GM12878 (cell line): Measurements from ENCODE around the gene ASIC1. TPM values are rescaled to one million over a fixed set of nuclear protein-coding genes. Genes with fewer than 3 reads are reported as not detected.

Source experiments
- ATAC-seq: fragments of 200-7000 bp; cut with Tn5 transposase; 3 replicates; pipeline ENCODE4 v1.9.1; 2020; ENCODE audit warnings: mild to moderate bottlenecking, moderate library complexity
- BruUV-seq: library from RNA; stranded (reverse); fragments of 400-500 nt; replicated peaks from 2 replicates; lab custom pipeline; 2021; lab: Mats Ljungman, UMichigan
- CTCF ChIA-PET: fragments of 300-600 bp; sonication (Branson Sonifier 250); formaldehyde crosslinking; extraction: SDS; loops from one replicate; lab custom pipeline; 2021; ENCODE audit warnings: inconsistent platforms; lab: Yijun Ruan, JAX
- POLR2A ChIA-PET: fragments of 350-600 bp; formaldehyde crosslinking; extraction: SDS; loops from one replicate; lab custom pipeline; 2021; ENCODE audit warnings: inconsistent platforms; lab: Charles Lee
- RAD21 ChIA-PET: fragments of 300-600 bp; sonication (Branson Sonifier 250); formaldehyde crosslinking; loops from one replicate; lab custom pipeline; 2023; ENCODE audit warnings: antibody characterized with exemption; ENCODE audit not compliant: unreplicated experiment; lab: Charles Lee
- SMC1A ChIA-PET: fragments of 300-600 bp; sonication (Branson Sonifier 250); formaldehyde crosslinking; loops from one replicate; lab custom pipeline; 2023; ENCODE audit not compliant: unreplicated experiment, uncharacterized antibody; lab: Charles Lee
- DNase-seq: peaks from one replicate; pipeline ENCODE4 v3.0.0-alpha.2; 2011; ENCODE audit warnings: low read depth, low spot score
- FAIRE-seq: peaks from 3 replicates; lab custom pipeline; 2011; peaks lifted over from hg19 to GRCh38; lab: Jason Lieb, UNC
- H2AFZ ChIP-seq: 2 replicates; pipeline ENCODE4 v1.6.0; 2011; ENCODE audit warnings: low read depth, low read length, control low read depth; ENCODE audit not compliant: control insufficient read depth
- H3K27ac ChIP-seq: 2 replicates; pipeline ENCODE4 v1.5.1; 2011; ENCODE audit warnings: control low read depth; ENCODE audit not compliant: control insufficient read depth, insufficient read depth
- H3K27me3 ChIP-seq, 2 experiments: replicated peaks in 1 of 2; 2 replicates each; pipeline versions ENCODE4 v1.6.0 to v1.6.1; 2011; ENCODE audit warnings: low read length in 1 of 2; ENCODE audit not compliant: control insufficient read depth in 2 of 2, insufficient read depth in 2 of 2
- H3K36me3 ChIP-seq, 2 experiments: 2 replicates each; pipeline ENCODE4 v1.5.1; 2011; ENCODE audit warnings: low read length in 1 of 2; ENCODE audit not compliant: control insufficient read depth in 2 of 2, insufficient read depth in 2 of 2
- H3K4me1 ChIP-seq: 2 replicates; pipeline ENCODE4 v1.6.1; 2011; ENCODE audit warnings: mild to moderate bottlenecking, low read length, moderate library complexity, mixed read lengths; ENCODE audit not compliant: control insufficient read depth, insufficient read depth
- H3K4me2 ChIP-seq: 2 replicates; pipeline ENCODE4 v1.6.0; 2011; ENCODE audit warnings: control low read depth; ENCODE audit not compliant: control insufficient read depth, insufficient read depth
- H3K4me3 ChIP-seq: fragments of 200-600 bp; sonication (generic); 2 replicates; pipeline ENCODE4 v1.5.1; 2016
- H3K79me2 ChIP-seq: 2 replicates; pipeline ENCODE4 v1.6.0; 2011; ENCODE audit warnings: low read length; ENCODE audit not compliant: control insufficient read depth, insufficient read depth
- H3K9ac ChIP-seq: 2 replicates; pipeline ENCODE4 v1.8.0; 2011; ENCODE audit warnings: low read length, control low read depth, mixed read lengths; ENCODE audit not compliant: control insufficient read depth, insufficient read depth
- H3K9me3 ChIP-seq: replicated peaks from 3 replicates; pipeline ENCODE4 v1.5.1; 2011; ENCODE audit warnings: mild to moderate bottlenecking, low read length; ENCODE audit not compliant: control insufficient read depth, insufficient read depth
- H4K20me1 ChIP-seq: 2 replicates; pipeline ENCODE4 v1.6.0; 2011; ENCODE audit not compliant: control insufficient read depth, insufficient read depth
- ATF7 ChIP-seq: fragments of 450-650 bp; IDR thresholded peaks from 2 replicates; pipeline ENCODE4 v1.6.1; 2016; ENCODE audit warnings: low read depth, mild to moderate bottlenecking
- CHD2 ChIP-seq: IDR thresholded peaks from 2 replicates; pipeline ENCODE4 v1.6.1; 2011; ENCODE audit warnings: low read depth, low read length, improper control_type of control experiment, borderline replicate concordance
- IKZF1 ChIP-seq: fragments of 450-650 bp; conservative IDR thresholded peaks from 2 replicates; pipeline ENCODE4 v1.6.1; 2017; ENCODE audit warnings: antibody characterized with exemption, mild to moderate bottlenecking
- IKZF2 ChIP-seq, 2 experiments: fragments of 450-650 bp; IDR thresholded peaks; 2 replicates each; pipeline ENCODE4 v1.6.1; 2017; ENCODE audit warnings: mild to moderate bottlenecking in 2 of 2, moderate library complexity in 2 of 2
- KLF5 ChIP-seq: fragments of 450-650 bp; IDR thresholded peaks from 2 replicates; pipeline ENCODE4 v1.6.1; 2014; ENCODE audit warnings: mild to moderate bottlenecking; ENCODE audit not compliant: partially characterized antibody
- NFYB ChIP-seq: IDR thresholded peaks from 2 replicates; pipeline ENCODE4 v1.6.1; 2011; ENCODE audit warnings: low read depth, mild to moderate bottlenecking, low read length, improper control_type of control experiment, moderate library complexity; ENCODE audit not compliant: insufficient read depth
- PML ChIP-seq: IDR thresholded peaks from 2 replicates; pipeline ENCODE4 v1.6.1; 2012; ENCODE audit warnings: low read length, inconsistent platforms
- POLR2AphosphoS5 ChIP-seq: IDR thresholded peaks from 2 replicates; pipeline ENCODE4 v1.6.1; 2011; ENCODE audit warnings: mild to moderate bottlenecking, low read length, inconsistent platforms
- RELA ChIP-seq: fragments of 450-650 bp; IDR thresholded peaks from 2 replicates; pipeline ENCODE4 v1.8.0; 2014; ENCODE audit warnings: borderline replicate concordance; ENCODE audit not compliant: partially characterized antibody
- SIX5 ChIP-seq: IDR thresholded peaks from 2 replicates; pipeline ENCODE4 v1.6.1; 2011; ENCODE audit warnings: mild to moderate bottlenecking, low read depth, low read length, moderate library complexity; ENCODE audit not compliant: severe bottlenecking
- SRF ChIP-seq, 2 experiments: IDR thresholded peaks; 2 replicates each; pipeline ENCODE4 v1.6.1; 2011; ENCODE audit warnings: low read depth in 2 of 2, low read length in 2 of 2, mild to moderate bottlenecking in 1 of 2, moderate library complexity in 1 of 2
- ZBED1 ChIP-seq: IDR thresholded peaks from 2 replicates; pipeline ENCODE4 v1.6.1; 2016; ENCODE audit warnings: borderline replicate concordance
- ZNF274 ChIP-seq: IDR thresholded peaks from one replicate; pipeline ENCODE4 v1.8.0; 2011; ENCODE audit not compliant: insufficient read length, insufficient read depth
- WGBS: methylation state at CpG from one replicate; pipeline ENCODE4 v1.1.6; 2016; ENCODE audit warnings: low lambda C conversion rate; ENCODE audit not compliant: insufficient replicate concordance, insufficient coverage; ENCODE audit errors: missing lambda C conversion rate; 5-methylcytosine and 5-hydroxymethylcytosine counted together
- in situ Hi-C: fragments of 300-500 bp; cut with MboI; formaldehyde crosslinking; loops from 9 replicates; pipeline ENCODE4 v1.14.3; 2018; ENCODE audit warnings: mixed read lengths
- intact Hi-C: fragments of 100-400 bp; cut with micrococcal nuclease; formaldehyde crosslinking; loops from one replicate; pipeline ENCODE4 v1.14.2; 2022; ENCODE audit not compliant: unreplicated experiment
- polyA plus RNA-seq, 11 experiments: library from polyadenylated mRNA; depleted of rRNA in 4 of 11; unstranded in 6 of 11; stranded (reverse) in 5 of 11; fragments of >200 nt; fragmentation: Nextera tagmentation in 4 of 11; fragmentation: Illumina TruSeq in 1 of 11; extraction: Ambion mirVana in 4 of 11; extraction: Trizol in 1 of 11; gene quantifications; 1 replicate in 1 of 11; 2 replicates in 10 of 11; pipeline versions ENCODE4 v1.2.1 to v1.2.3, GENCODE V29; 2011 to 2016; ENCODE audit warnings: inconsistent platforms in 2 of 11, missing spikeins in 2 of 11, low read depth in 1 of 11
- total RNA-seq, 4 experiments: library from RNA; depleted of rRNA in 3 of 4; stranded (reverse); fragments of >200 nt in 3 of 4; fragmentation: Illumina TruSeq in 1 of 4; extraction: Trizol in 1 of 4; gene quantifications; 2 replicates each; pipeline versions ENCODE4 v1.2.1 to v1.2.3, GENCODE V29; 2013 to 2021
- TF ChIP-seq, protein P1 (sequence below): fragments of 450-650 bp; IDR thresholded peaks from 2 replicates; pipeline ENCODE4 v1.6.1; 2017; ENCODE audit warnings: borderline replicate concordance
- TF ChIP-seq, protein P2 (sequence below): IDR thresholded peaks from 2 replicates; pipeline ENCODE4 v1.6.1; 2011; ENCODE audit warnings: low read depth, low read length, improper control_type of control experiment, borderline replicate concordance
- TF ChIP-seq, protein P3 (sequence below): IDR thresholded peaks from 2 replicates; pipeline ENCODE4 v1.6.1; 2012; ENCODE audit warnings: low read depth, low read length, improper control_type of control experiment

Gene ASIC1
- total and polyA plus RNA-seq, 10 of the 15 experiments (the other 5 are each of a cell fraction or from before 2014, with no cell fraction given), result 0.02 to 0.28 (median 0.21) TPM; not detected in 4

DNA sequence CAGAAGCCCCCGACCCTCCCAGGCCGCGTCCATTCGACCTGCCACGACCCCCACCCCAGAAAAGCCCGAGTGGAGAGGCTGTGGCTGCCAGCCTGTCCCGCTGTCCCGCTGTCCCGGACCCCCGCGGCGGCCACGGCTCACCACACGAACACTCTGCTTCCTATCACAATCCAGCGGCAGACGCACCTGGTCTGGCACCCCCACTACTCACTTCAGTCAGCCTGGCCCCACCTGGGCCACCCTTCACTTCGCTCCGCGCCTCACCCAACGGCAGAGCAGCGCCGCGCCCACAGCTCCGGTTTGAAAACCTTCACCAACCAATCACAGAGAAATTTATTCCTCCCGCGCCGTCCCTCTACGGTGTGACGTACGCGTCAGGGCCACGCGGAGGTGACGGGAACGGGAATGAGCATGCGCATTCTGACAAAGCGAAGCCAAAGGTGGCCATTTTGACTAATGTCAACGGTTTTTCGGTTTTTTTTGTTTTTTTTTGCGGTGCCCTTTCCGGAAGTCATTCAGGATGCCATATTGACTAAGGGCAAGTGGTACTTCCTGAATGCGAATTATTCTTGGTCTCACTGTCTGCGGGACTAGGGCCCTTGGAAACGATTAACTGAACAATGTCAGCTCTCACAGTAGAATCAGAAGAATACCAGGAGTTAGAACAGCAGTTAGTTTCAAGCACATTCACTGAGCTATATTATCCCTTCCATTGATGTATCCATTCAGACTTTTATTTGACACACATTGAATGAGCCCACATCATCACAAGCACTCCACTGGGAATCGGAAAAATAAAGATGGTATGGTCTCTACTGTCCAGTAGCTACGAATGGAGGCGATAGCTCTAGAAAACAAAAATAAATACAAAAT is 32.0 kb upstream of the ASIC1 start, which contains the start of gene RACGAP1:
Gene RACGAP1 (minus strand): TSS at position 308 of the 873 bp plus-strand sequence. CDS start 8,779 bp downstream, outside the sequence.
- DNase-seq (peak; percentile 98), ATAC-seq (peak; percentile 98), FAIRE-seq (peak; percentile 90)
- peaks cover 47% of the 10 kb centered on the region for H3K79me2 ChIP-seq
- no peaks in the 10 kb centered on the region; a peak in 1 of 4 replicates for H3K36me3 ChIP-seq
- peak within 1 kb of the TSS; percentile 91 for H3K9ac ChIP-seq
- H3K4me3 ChIP-seq, result peak within 1 kb of the TSS; percentile 96
- H3K4me1 ChIP-seq, result 0 out of 2 replicates have a peak, but pooled peaks cover 3% of the 10 kb centered on the region
- H4K20me1 ChIP-seq, result no peaks in the 10 kb centered on the region
- H3K27me3 ChIP-seq, result no peaks in the 10 kb centered on the region
- in situ Hi-C loops (no loop called here), intact Hi-C loops (no loop called here)
- ChIA-PET RAD21 (interaction anchor here (0.7 to 1.5 kb wide), 4 partner anchors 30 to 86 kb away, joined by 3 to 8 read pairs (median 3); partner anchors contain the start of gene SMARCD1), POLR2A (interaction anchor here (0.6 to 1.9 kb wide), 5 partner anchors 12 to 142 kb away, joined by 4 to 10 read pairs (median 5); partner anchors contain the start of genes CERS5 and COX14), SMC1A (interaction anchor here (0.5 to 1.6 kb wide), 13 partner anchors 9 to 445 kb away, joined by 3 to 7 read pairs (median 3); partner anchors contain the start of gene COX14), CTCF (interaction anchor here (0.6 to 15.2 kb wide), 16 partner anchors 9 to 678 kb away, joined by 3 to 114 read pairs (median 4); partner anchors contain the start of genes COX14 and SMARCD1)
- peak within 1 kb of the TSS; percentile 71 for H3K27ac ChIP-seq
- peak within 1 kb of the TSS; percentile 95 for H3K4me2 ChIP-seq
- BruUV-seq, result no TSS peak
- WGBS, result 6% methylated on average over 40 of the region's 47 CpGs
- peak within 1 kb of the TSS; percentile 99 for H2AFZ ChIP-seq
- H3K9me3 ChIP-seq, result no peaks in the 10 kb centered on the region
- TF ChIP-seq CHD2 (peak; percentile 95), ZNF274 (no peak), KLF5 (peak; percentile 22), POLR2AphosphoS5 (no peak), ZBED1 (no peak), NFYB (peak; percentile 71; the same call in 1 of the 2 replicates), SIX5 (peak; percentile 89), ATF7 (peak; percentile 86), RELA (peak; percentile 10), IKZF2 (IDR thresholded peaks at IDR 0.05) (no peak), PML (peak; percentile 69; the same call in 1 of the 2 replicates), SRF (IDR thresholded peaks at IDR 0.05; ENCODE audit: low read depth in 2 of 2, low read length in 2 of 2) (no peak), IKZF1 (peak; percentile 87)
- TF ChIP-seq, protein P1, sequence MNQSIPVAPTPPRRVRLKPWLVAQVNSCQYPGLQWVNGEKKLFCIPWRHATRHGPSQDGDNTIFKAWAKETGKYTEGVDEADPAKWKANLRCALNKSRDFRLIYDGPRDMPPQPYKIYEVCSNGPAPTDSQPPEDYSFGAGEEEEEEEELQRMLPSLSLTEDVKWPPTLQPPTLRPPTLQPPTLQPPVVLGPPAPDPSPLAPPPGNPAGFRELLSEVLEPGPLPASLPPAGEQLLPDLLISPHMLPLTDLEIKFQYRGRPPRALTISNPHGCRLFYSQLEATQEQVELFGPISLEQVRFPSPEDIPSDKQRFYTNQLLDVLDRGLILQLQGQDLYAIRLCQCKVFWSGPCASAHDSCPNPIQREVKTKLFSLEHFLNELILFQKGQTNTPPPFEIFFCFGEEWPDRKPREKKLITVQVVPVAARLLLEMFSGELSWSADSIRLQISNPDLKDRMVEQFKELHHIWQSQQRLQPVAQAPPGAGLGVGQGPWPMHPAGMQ, result 0 out of 2 replicates have a peak, but pooled peaks have one; percentile 11
- TF ChIP-seq, protein P2, sequence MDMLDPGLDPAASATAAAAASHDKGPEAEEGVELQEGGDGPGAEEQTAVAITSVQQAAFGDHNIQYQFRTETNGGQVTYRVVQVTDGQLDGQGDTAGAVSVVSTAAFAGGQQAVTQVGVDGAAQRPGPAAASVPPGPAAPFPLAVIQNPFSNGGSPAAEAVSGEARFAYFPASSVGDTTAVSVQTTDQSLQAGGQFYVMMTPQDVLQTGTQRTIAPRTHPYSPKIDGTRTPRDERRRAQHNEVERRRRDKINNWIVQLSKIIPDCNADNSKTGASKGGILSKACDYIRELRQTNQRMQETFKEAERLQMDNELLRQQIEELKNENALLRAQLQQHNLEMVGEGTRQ, result peak; percentile 37; the same call in 1 of the 2 replicates
- TF ChIP-seq, protein P3, sequence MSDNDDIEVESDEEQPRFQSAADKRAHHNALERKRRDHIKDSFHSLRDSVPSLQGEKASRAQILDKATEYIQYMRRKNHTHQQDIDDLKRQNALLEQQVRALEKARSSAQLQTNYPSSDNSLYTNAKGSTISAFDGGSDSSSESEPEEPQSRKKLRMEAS, result peak; percentile 79
